NOMO-1 treated with DMSO at 0.1 percent for 48 hours (cell line): ENCODE measurements around the gene NUDT14.

Source experiments
- DNase-seq: peaks from one replicate; lab custom pipeline; 2025; ENCODE audit not compliant: unreplicated experiment; lab: John Stamatoyannopoulos, UW

Gene NUDT14

DNA sequence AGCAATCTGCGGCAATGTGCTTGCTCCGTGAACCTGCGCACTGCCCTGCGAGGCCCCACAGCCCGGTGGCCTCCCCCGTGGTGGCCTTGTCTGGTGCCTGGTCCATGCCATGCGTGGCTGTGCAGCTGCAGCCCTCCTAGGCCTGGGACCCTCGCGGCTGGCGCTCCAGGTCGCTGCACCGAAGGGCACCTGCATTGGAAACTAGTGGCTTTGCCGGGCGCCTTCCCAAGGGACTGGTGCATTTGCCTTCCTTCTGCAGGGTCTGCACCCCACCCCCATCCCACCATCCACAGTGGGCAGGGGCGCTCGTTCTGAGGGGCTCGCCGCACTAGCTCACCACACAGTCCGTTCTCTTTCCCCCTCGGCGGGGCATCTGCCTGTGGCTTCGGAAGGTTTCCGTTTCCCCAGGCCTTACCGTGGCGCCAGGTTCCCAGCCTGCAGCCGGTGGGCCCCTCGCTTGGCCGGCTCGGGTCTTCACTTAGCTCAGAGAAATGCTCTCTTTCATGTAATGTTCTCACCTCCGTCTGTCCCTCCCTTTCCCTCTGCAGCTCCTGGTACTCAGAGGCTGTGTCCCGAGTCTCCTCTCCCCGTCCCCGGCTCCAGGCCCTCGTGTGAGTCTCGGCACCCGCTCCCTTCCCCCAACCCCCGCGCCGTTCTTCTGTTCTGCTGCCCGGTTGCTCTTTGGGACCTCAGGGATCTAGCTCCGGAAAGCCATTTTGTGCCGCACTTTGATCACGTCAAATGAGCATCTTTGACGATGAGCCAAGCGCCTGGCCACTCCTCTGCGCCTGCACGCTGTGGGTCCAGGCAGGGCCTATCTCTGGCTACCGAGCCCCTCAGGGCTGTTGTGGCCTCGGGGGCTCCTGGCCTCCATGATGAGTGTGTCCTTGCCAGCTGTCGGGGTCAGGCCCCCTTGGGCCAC is 44.5 kb downstream of the NUDT14 start:
- DNase-seq, result no peak

- DNase-seq, result no peak
Observed at GRCh38 chr14:105135700-105136395, 45.3 kb downstream of the NUDT14 start.

DNA sequence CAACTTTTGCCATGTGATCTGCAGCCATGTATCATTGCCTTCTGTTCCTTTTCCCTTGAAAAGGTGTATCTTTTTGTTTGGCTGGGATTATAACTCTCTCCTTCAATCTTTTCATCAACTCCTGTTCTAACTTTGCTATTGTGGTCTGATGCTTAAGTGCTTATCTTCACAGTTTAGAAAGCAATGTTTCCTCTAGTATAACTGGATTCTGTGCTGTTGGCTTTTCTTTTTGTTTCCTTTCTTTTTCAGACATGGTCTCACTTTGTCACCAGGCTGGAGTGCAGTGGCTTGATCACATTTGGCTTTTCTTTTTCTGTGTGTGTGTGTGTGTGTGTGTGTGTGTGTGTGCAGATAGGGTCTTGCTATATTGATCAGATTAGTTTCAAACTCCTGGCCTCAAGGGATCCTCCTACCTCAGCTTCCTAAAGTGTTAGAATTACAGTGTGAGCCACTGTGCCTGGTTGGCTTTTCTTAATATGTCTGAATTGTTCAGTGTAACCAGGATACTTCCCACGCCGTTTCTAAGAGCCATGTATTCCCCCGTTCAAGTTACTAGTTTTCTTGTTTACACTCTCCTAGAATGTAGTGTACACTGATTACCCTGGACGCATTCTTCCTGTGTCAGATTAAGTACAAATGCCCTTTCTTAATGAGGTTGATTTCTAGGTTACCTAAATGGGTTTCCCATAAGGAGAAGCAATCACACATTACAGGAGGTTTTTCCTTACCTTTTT is 48.0 kb downstream of the NUDT14 start:
- no peak for DNase-seq

GRCh38 chr14:105131241-105131640 is 49.9 kb downstream of the NUDT14 start:
- DNase-seq, result no peak

- no peak for DNase-seq
Observed at GRCh38 chr14:105128059-105128458, 53.1 kb downstream of the NUDT14 start.

DNA sequence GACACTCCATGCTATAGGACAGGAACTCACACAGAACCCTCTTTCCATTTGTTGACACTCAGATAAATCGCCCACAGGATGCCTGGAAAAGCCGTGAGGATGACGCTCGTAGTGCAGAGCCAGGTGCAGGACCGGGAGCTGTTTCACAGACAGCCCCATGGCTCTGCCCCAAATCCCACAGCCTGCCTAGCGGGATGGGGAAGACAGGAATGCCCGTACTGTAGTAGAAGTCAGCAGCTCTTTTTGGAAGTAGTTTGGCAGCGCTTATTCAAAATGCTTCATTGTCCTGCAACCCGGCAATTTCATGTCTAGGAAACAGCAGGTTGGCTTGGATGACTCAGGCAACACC is 54.2 kb downstream of the NUDT14 start:
- no peak for DNase-seq

DNA sequence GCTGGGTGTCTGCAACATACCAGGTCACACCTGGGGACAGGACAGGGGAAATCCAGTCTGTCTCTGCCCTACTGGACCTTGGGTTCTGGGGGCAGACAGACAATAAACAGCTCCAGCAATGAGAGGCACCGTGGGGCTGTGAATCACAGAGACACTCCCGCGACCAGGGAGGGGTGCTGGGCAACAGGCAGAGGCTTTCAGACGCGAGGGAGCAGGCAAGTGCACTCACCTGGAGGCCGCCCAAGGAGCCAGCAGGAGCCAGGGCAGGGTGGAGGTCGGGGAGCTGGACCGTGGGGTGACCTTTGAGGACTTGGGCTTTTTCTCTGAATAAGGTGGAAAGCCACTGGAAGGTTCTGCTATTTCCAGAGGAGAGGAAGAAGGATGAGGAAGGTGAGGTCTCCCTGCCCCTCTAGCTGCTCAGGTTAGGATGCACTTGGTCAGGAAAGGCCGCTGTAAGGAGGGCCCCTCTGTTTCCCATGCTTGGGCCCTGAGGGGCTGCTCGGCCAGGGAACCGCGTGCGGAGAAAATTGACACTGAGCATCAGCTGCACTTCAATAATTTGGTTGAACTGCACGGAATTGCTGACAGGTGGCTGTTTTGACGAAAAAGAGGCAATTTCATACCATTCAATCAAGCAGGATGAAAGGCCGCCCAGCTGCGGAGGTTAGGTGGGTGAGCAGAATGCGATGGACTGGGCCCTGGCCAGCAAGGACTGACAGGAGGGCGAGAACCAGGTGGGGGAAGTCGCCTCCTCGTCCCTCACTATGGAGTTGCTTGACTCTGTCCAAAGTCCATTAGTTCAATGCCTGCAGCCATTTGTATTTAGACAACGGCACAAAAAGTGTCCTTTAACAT is 54.8 kb downstream of the NUDT14 start:
- no peak for DNase-seq

DNA sequence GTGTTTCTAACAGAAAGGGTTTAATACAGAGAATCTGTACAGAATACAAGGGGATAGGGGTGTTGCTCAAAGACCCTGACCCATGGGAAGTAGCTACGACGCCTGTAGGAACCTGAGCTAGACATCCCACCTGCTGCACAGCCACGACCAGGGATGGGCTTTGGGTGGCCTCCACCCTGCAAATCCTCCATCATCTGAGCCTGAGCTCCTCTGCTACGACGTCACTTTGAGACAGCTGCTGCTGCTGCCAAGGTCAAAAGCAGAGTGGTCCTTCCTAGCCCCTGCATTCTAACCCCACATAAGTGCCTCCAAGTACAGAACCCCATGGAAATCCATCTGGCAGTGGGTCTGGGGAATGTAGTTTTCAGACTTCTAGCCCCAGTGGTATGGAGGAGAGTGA is 56.3 kb downstream of the NUDT14 start:
- DNase-seq, result no peak

- no peak for DNase-seq
Observed at GRCh38 chr14:105123981-105124765, 56.9 kb downstream of the NUDT14 start.

- no peak for DNase-seq
Observed at GRCh38 chr14:105123064-105123665, 57.9 kb downstream of the NUDT14 start.
